Lower lobe of right lung (tissue), 2 donors: ENCODE results near the gene SERPINE3. TPM values are rescaled to one million over a fixed set of nuclear protein-coding genes. Genes with fewer than 3 reads are reported as not detected.

Source experiments
- ATAC-seq, 2 donors: fragments of 200-7000 bp; cut with Tn5 transposase; one replicate each; pipeline ENCODE4 v1.9.1; 2020 to 2022; ENCODE audit warnings: mild to moderate bottlenecking in 2 of 2, moderate library complexity in 2 of 2
- DNase-seq: peaks from one replicate; pipeline ENCODE4 v3.0.0-alpha.2; 2020
- H3K27ac ChIP-seq: fragments of 200-600 bp; one replicate; pipeline ENCODE4 v1.8.0; 2022
- H3K27me3 ChIP-seq: fragments of 200-600 bp; one replicate; pipeline ENCODE4 v1.8.0; 2022; ENCODE audit warnings: low read depth
- H3K36me3 ChIP-seq: fragments of 200-600 bp; one replicate; pipeline ENCODE4 v1.8.0; 2022; ENCODE audit warnings: mild to moderate bottlenecking
- H3K4me1 ChIP-seq: fragments of 200-600 bp; one replicate; pipeline ENCODE4 v1.8.0; 2022
- H3K4me3 ChIP-seq: fragments of 200-600 bp; one replicate; pipeline ENCODE4 v1.8.0; 2022; ENCODE audit warnings: mild to moderate bottlenecking
- H3K9me3 ChIP-seq: fragments of 200-600 bp; one replicate; pipeline ENCODE4 v1.8.0; 2022
- CTCF ChIP-seq: fragments of 200-600 bp; IDR thresholded peaks from one replicate; pipeline ENCODE4 v1.8.0; 2022; ENCODE audit warnings: antibody characterized with exemption, mild to moderate bottlenecking
- intact Hi-C: fragments of 100-400 bp; cut with DNase I; formaldehyde crosslinking; loops from one replicate; pipeline ENCODE4 v1.11.0; 2022
- total RNA-seq: library from RNA; stranded (reverse); fragmentation: NEBNext Ultra II Directional; extraction: Animal tissue kit (Norgen Biotek cat#: 25700); gene quantifications from one replicate; pipeline ENCODE4 v1.2.1, GENCODE V29; 2021
- donor health status: DM: no; HTN: yes; CAD: no; lungs with severe emphysema.

Gene SERPINE3
- total RNA-seq, 1 donor from 2014 or later, result not detected

GRCh38 chr13:51370811-51371210 is 31.3 kb downstream of the SERPINE3 start:
- Histone ChIP-seq H3K27ac (no peak overlapping the region), H3K36me3 (peaks cover 71% of the 10 kb centered on the region), H3K9me3 (no peaks in the 10 kb centered on the region), H3K4me1 (no peaks in the 10 kb centered on the region), H3K27me3 (no peaks in the 10 kb centered on the region), H3K4me3 (no peak overlapping the region)
- ATAC-seq, result no peak
- no peak for TF ChIP-seq CTCF
- DNase-seq, result no peak
- intact Hi-C loops, result no loop called here

GRCh38 chr13:51371768-51372399 is 32.4 kb downstream of the SERPINE3 start:
- Histone ChIP-seq H3K27ac (no peak overlapping the region), H3K4me1 (no peaks in the 10 kb centered on the region), H3K27me3 (no peaks in the 10 kb centered on the region), H3K4me3 (no peak overlapping the region), H3K36me3 (peaks cover 71% of the 10 kb centered on the region), H3K9me3 (no peaks in the 10 kb centered on the region)
- intact Hi-C loops, result no loop called here
- ATAC-seq, result no peak
- DNase-seq, result no peak
- TF ChIP-seq CTCF, result no peak

- Histone ChIP-seq H3K9me3 (no peaks in the 10 kb centered on the region), H3K36me3 (peaks cover 69% of the 10 kb centered on the region), H3K4me3 (no peak overlapping the region), H3K27me3 (no peaks in the 10 kb centered on the region), H3K4me1 (no peaks in the 10 kb centered on the region), H3K27ac (no peak overlapping the region)
- no peak for ATAC-seq
- no peak for DNase-seq
- TF ChIP-seq CTCF, result no peak
- intact Hi-C loops, result no loop called here
Observed at GRCh38 chr13:51373451-51373850, 34.0 kb downstream of the SERPINE3 start.

- H3K36me3 ChIP-seq, result peaks cover 63% of the 10 kb centered on the region
- no peak overlapping the region for H3K4me3 ChIP-seq
- H3K27me3 ChIP-seq, result no peaks in the 10 kb centered on the region
- no peaks in the 10 kb centered on the region for H3K4me1 ChIP-seq
- ATAC-seq (peak; percentile 81 to 96), DNase-seq (no peak)
- TF ChIP-seq CTCF, result no peak
- no peaks in the 10 kb centered on the region for H3K9me3 ChIP-seq
- no peak overlapping the region for H3K27ac ChIP-seq
- intact Hi-C loops, result no loop called here
Observed at GRCh38 chr13:51380269-51380668, 40.8 kb downstream of the SERPINE3 start.

- Histone ChIP-seq H3K27ac (no peak overlapping the region), H3K27me3 (no peaks in the 10 kb centered on the region), H3K36me3 (peaks cover 22% of the 10 kb centered on the region), H3K4me3 (no peak overlapping the region), H3K9me3 (no peaks in the 10 kb centered on the region), H3K4me1 (no peaks in the 10 kb centered on the region)
- intact Hi-C loops, result no loop called here
- peak in 1 of 2 donors; percentile 34 for ATAC-seq
- no peak for TF ChIP-seq CTCF
- no peak for DNase-seq
Observed at GRCh38 chr13:51385114-51385513, 45.6 kb downstream of the SERPINE3 start.
